Hepatocyte (in vitro differentiated cells): ENCODE data around the gene CTNNBIP1.

Experiments used
- CTCF ChIP-seq: fragments of 200-600 bp; sonication (generic); IDR thresholded peaks from 2 replicates; pipeline ENCODE4 v1.5.1; 2016; ENCODE audit warnings: antibody characterized with exemption, mild to moderate bottlenecking; ENCODE audit not compliant: poor library complexity
- EZH2 ChIP-seq: fragments of 200-600 bp; sonication (generic); IDR thresholded peaks from 2 replicates; pipeline ENCODE4 v1.6.1; 2016; ENCODE audit warnings: antibody characterized with exemption, mild to moderate bottlenecking, borderline replicate concordance
- EZH2phosphoT487 ChIP-seq: fragments of 200-600 bp; sonication (generic); IDR thresholded peaks from one replicate; pipeline ENCODE4 v1.6.1; 2018; ENCODE audit warnings: antibody characterized with exemption, mild to moderate bottlenecking, low read depth, moderate library complexity; ENCODE audit not compliant: unreplicated experiment, severe bottlenecking

- TF ChIP-seq EZH2 = no peak
- no peak for TF ChIP-seq CTCF
- no peak for TF ChIP-seq EZH2phosphoT487
These were observed 101.6 kb downstream of the CTNNBIP1 start for GRCh38 chr1:9808459-9808858.
